Medulla oblongata (tissue), 1 donor: ENCODE measurements around the gene TEDC2.
"Not testable (repeated sequence)": the region's sequence is repeated elsewhere in the genome, so short reads cannot be mapped to it uniquely, and the experiment has no call there.

Experiments used
- DNase-seq: peaks from one replicate; pipeline ENCODE4 v3.0.0-alpha.2; 2015; ENCODE audit errors: extremely low spot score

Gene TEDC2

DNA sequence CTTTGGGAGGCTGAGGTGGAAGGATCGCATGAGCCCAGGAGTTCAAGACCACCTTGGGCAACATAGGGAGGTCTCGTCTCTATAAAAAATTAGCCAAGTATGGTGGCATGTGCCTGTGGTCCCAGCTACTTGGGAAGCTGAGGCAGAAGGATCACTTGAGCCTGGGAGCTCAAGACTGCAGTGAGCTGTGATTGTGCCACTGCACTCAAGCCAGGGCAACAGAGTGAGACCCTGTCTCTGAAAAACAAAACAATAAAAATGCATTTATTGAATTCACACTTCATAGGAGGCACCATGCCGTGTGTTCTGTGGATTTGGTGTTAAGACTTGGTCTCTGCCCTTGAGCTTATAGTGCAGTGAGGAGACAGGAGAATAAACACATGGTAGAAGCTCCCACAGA, 17.4 kb downstream of the TEDC2 start:
- DNase-seq = no peak

DNA sequence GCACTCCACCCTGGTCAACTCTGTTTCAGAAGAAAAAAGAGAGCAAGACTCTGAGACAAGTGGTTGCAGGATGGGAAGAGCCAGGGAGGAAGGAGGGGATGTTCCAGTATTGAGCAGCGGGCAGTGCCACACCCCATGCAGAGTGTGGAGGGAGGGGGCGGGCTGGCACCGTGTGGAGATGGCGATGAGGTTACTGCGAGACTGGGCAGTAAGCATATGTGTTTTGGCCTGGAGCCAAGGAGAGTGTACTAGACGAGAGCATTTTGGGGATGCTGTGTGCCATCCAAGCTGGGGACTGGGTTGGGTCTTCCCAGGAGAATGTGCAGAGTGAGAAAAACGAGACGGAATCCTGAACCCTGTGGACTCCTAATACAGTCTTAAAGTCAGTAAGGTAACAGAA, 18.4 kb downstream of the TEDC2 start:
- no peak for DNase-seq

DNA sequence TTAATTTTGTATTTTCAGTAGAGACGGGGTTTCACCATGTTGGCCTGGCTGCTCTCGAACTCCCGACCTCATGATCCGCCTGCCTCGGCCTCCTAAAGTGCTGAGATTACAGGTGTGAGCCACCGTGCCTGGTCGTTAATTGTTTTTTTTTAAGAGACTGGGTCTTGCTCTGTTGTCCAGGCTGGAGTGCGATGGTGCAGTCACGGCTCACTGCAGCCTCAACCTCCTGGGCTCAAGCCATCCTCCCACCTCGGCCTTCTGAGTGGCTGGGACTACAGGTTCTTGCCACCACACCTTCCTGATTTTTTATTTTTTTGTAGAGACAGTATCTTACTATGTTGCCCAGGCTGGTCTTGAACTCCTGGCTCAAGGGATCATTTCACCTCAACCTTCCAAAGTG, 20.1 kb downstream of the TEDC2 start:
- DNase-seq = not testable (repeated sequence)

DNA sequence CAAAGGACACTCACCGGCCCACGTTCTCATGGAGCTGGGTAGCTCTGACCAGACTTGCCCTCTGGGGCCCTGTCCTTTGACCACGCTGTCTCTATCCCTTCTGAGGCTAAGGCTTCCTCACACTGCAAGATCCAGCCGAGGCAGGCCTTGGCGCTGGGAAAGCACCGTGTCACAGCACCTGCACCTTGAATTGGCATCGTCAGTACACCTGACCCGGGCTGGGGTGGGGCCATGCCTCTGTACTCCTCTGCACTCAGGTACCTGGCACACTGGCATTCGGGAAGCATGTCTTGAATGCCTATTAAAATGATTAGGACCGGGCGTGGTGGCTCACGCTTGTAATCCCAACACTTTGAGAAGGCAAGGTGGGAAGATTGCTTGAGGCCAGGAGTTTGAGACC, 21.0 kb downstream of the TEDC2 start:
- DNase-seq = no peak

DNA sequence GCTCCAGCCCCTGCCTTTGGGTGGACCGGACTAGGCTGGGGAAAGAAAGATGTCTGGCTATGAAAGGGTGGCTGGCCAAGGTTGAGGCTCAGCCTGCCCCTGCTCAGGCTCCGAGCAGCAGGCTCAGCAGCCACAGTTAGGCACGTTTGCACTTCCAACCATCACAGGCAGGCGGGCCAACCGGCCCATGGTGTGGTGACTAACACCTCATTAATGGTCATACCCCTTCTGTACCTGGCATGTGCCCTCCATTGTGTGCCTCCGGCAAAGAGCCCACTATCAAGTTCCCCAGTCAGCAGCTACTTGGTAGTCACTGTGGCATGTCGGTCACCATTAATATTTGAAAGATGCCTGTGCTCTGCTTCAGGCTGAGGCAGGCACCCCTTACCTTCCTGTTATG, 21.8 kb downstream of the TEDC2 start:
- no peak for DNase-seq

DNA sequence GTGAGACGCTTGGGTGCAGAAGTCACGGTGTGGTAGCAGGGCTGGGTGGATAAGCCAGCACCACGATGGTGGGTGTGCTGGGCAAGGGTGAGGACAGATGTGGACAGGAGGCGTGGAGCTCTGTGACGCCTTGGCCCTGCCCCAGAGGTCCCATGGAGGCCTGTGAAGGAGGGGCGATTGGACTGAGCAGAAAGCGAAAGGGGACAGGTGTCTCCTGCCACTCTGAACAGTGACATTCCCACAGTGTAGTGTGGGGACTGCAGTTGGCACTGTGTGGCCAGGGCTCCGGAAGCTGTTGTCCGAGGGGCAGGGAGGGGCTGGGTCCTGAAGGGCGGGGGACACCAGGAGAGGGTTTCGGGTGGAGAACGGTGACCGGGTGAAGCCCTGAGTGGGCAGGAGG, 22.3 kb downstream of the TEDC2 start:
- no peak for DNase-seq

DNA sequence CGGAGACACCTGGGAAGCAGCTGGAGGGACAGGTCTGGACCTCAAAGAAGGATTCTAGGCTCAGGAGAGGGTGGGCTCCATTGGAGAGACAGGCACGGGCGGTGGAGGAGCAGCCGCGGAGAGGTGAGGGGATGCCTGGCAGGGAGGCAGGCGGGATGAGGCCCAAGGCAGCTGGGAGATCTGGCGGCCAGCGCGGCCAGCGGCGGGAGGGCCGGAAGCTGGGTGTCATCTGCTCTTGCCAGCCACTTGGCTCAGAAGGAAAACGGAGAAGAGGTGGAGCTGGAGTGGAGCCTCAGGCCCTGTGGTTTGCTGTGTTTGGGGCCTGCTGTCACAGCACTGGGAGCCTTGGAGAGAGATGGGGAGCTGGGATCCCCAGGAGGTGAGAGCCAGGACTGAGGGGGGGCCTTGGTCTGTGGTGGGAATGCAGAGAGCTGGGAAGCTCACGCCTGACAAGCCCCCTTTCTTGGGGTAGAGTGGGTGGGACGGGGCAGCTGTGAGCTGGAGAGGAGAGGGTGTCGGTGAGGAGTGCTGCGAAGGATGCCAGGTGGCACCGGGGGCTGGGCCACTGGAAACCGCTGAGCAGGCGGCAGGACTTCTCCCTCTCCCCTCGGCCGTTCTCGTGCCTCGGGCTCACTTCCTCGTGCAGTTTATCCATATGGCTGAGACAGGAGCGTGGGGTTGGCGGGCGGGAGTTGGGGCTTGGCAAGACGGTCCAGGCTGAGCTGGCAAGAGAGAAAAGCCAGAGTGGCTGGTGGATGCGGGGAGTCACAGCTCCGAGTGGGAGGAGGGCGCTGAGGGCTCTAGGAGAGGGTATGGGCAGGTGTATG, 23.0 kb downstream of the TEDC2 start:
- peak; percentile 69 for DNase-seq

DNA sequence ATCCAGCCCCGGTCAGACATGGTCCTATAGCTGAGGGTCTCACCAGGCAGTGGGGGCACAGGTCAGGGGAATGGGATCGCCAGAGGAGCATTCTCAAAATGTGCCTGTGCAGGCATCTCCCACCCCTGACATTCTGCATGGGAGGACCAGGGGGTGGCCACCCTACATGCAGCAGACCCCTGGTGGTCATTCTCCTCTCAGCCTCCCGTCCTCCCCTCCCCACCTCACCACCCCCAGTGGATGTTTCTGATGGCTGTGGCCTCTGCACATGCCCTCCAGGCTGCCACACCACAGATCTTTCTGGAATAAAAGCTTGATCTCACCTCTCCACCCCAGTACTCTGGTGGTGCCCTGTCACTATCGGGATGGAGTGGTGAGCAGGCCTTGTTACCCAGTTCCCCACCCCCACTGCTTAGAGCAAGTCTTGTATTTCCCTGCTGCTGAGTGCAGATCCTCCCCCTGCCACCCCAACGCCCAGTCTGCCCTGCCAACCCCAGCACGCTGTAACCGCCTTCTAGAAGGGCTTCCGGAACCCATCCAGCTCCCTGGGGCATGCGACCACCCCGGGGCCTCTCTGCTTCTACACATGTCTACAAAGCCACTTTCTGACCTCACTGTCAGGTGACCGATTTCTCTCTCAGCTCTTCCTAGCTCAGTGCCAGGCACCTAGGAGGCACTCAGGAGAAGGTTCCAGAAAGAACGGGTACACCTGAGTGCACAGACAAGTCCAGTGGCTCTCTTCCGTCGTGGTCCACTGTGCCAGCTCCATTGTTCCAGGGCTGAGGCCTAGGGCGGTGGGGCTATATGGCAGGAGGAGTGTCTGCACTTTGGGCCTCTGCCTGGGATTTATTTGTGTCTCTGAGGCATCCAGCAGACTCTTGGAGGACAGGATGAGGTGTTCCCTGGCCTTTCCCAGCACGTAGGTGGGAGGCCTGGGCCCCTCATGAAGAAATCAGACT, 24.3 kb downstream of the TEDC2 start:
- DNase-seq = no peak

DNA sequence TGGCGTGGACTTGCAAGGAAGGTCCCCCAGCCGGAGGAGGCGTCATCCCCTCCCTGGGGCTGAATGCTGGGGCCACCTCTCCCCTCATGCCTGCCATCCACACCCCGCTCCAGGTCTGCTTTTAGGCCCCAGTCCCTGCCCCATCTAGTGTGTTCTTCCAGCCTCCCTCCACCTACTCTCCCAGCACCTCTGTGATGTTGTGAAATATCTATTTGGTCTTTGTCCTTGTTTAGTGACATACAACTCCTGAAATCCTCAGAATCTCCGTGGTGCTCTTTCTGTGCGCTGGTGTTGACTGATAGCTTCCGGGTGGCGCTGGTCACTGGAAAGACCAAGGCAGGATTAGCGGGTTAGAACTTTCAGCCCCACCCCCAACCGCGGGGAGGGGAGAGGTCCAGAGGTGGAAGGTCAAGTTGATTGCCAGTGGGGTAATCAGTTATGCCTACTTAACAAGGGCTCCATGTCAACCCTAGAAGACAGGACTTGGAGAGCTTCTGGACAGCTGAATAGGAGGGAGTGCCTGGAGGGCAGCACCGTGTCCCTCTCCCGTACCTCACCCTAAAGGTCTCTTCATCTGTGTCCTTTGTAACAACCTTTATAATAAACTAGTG, 25.1 kb downstream of the TEDC2 start:
- no peak for DNase-seq

DNA sequence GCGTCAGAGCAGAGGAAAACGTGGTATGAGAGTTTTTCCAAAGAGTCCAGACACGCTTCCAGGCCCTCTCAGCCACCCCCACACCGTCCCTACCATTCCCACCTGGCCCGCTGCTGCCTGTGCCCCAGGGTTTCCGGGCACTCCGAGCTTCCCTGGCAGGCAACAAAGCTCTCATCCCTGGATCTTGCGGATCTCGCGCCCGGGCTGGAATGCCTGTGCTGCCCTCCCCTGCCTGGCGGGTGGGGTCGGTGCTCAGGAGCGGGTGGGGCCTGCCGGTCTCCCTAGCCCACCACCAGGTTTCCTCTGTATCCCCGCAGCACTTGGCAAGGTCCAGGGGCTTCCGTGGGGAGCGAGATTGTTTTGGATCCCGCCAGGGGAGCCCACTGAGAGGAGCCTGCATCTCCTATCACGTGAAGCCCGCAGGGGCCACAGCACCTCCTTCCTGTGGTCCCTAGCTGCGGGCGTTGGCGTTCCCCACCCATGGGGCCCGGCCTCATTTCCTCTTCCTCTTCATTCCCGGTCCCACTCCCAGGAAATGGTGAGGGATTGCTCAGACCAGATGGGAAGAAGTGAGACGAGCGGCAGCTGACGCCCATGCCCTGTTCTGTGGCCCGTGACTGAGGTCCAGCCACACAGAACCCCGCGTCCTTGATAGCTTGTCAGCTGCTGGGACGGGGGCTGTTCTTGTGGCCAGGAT, 26.1 kb downstream of the TEDC2 start:
- no peak for DNase-seq

DNA sequence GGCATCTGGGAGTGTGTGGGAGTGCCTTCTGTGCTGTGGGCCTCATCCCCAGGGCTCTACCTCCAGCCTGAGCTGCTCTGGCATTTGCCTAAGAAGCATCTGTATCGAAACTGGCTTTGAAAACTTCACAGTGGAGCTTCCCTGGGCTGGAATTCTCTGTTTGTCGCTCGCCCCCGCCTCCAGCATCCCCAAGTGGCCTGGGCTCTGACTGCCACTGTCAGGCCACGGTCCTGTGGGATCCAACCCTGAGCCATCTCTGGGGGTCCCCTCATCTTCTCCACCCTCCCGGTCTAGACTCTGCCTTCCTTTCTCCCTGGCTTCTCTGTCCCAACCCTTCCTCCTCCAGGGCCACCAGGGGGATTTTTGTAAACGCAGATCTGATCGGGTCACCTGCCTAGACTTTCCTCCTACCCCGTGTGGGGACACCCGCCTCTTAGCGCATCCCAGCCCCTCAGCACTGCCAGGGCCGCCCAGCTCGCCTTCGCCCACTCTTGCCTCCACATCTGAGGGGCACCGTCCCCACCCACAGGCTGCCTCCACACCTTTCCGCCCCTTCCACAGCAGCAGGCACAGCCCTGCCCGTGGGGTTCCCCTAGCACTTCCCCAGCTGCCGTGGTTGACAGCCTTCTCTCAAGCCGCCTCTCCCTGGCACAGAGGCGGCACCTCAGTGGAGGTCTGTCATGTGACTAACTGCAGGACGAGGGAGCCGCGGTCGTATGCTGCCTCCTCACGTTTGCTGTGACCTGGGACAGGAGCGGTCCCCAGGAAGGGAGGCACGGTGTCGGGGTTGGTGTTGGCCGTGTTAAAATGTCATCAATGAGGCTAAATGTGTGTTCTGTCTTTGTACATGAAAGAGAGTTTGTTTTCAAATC, 27.0 kb downstream of the TEDC2 start:
- DNase-seq = peak; percentile 67

DNA sequence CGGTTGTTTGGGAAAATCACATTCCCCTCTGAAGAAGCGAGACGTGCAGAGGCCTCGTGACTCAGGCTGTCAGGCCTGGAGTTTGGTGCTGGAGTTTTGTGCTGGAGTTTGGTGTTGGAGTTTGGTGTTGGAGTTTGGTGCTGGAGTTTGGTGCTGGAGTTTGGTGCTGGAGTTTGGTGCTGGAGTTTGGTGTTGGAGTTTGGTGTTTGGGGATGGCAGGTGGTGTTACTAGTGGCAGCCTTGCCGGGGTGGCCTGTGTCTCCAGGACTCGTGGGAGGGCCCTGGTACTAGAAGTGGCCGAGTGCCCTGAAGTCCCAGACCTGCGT, 27.6 kb downstream of the TEDC2 start:
- no peak for DNase-seq

DNA sequence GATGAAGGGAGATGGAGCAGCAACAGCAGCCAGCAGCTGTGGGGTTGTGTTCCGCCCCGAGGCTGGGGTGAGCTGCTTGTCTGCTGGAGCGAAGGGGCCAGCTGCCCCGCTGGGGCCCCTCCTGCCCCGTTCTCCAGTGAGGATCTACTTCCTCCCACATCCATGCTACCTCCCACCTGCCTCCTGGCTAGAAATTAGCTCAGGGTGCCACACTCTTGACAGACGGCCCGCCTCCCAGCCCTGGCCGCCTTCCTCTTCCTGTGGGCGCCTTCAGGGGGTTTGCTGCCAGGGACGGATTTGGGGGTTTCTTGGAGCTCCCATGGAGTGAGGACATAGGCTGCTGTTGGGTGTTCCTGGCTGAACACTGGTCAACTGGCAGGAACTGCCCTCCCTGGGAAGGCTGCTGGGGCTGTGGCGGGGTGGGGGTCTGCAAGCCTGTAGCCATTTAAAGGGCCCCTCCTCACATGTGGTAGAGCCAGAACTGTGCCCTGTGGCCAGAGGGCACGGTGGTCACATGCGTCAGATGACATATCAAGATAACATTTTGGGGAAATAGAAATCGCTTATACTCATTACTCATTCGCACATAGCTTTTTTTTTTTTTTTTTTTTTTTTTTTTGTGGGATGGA, 28.1 kb downstream of the TEDC2 start:
- no peak for DNase-seq

DNA sequence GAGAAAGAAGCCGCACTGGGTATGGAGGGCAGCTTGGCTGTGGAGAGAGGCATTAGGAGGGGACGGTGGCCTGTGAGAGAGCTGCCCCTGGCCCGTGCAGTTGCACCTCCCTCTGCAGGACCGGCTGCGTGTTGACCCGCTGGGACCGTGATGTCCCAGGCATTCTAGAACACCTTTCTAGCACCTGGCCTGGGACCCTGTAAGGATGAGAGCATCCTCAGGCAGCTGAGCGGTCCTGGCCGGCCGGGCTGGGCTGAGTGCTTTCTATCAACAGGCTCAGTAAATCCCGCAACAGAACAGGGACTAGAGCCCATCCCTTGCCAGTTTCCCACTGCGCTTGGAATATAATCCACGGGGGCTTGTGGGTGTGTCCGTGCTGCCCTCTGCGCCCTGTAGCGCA, 29.7 kb downstream of the TEDC2 start:
- DNase-seq = no peak

DNA sequence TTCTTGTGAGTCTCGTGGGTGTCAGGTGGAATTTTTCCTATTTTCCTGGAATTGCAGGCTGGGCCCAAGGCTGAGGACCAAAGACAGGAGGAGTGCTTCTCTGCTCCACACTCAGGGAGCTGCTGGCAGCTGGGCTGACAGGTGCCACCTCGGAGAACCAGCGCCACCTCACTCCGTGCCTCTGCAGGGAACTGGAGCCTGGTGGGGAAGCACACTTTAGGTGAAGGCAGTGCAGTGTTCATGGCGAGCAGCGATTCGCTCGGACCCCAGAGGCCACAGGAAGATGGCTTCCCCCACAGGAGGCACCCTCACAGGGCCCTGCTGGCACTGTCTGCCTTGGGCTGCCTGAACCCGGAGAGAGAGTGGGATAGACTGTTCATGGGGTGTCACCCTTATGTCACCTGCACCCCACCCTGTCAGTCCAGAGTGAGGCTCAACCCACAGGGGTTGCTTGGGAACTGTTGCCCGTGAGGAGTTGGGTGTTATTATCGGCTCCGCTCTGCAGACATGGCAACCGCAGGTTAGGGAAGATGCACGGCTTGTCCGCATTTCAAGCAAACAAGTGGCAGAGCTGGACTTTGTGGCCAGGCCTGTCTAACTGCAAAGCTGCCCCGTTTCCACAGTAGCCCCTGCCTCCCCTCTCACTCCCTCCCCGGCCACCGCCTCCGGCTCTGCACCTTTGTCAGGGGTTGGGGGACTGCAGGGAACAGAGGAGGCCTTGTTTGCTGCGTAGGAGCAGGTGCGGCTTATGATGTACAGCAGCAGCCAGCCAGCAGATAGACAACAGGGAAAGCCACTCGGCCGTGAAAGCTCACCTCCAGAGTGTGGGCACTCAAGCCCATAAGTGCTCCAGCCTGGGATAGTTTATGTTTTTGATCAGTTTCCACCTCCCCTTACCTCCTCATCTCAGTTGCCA, 30.5 kb downstream of the TEDC2 start:
- DNase-seq = no peak

DNA sequence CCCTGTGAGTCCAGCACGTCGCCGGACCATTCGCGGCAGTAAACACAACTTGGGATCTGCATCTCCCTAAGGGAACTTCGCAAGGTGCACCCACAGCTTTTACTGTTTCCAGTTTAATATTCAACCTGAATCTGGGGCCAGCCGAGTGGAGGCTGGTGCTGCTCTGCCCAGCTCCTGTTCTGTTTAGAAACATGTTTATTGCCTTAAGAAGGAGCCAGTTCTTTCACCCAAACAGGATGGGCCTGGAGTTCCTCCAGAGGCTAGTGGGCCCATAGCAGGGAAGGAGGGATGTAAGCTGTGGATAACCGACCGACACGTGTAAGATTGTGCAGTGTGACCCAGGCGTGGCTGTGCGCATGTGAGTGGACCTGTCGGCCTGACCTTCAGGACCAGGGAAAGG, 32.4 kb downstream of the TEDC2 start:
- no peak for DNase-seq

DNA sequence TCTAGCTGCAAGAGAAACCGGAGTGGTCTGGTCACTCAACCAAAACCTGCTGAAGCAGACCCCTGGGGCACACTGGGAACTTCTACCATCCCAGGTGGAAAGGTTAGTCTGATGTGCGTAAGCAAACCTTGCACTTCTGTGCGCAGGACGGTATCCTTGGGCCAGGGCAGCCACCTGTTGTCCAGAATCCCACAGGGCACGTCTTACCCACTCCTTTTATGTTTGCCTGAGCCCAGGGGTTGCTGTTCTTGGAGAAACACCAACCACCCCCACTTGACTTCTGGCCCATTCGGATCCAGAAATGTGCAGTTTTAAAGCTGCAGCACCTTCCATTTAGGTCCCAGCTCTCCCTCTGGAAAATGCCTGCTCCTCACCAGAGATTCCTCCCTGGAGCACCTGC, 33.7 kb downstream of the TEDC2 start:
- no peak for DNase-seq

DNA sequence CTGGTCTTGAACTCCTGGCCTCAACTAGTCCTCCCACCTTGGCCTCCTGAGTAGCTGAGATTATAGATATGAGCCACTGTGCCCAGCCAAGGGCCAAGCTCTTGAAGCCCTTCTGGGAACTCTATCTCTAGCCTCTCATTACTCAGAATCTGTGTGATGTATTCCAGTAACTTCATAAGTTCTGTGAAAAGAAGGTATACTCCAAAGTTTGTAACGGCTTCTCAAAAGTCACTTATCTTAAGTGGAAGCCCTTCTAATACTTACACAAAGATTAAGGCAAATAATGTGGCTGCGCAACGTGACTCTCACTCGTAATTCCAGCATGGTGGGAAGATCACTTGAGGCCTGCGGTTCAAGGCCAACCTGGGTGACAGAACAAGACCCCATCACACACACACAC, 34.7 kb downstream of the TEDC2 start:
- no peak for DNase-seq

DNA sequence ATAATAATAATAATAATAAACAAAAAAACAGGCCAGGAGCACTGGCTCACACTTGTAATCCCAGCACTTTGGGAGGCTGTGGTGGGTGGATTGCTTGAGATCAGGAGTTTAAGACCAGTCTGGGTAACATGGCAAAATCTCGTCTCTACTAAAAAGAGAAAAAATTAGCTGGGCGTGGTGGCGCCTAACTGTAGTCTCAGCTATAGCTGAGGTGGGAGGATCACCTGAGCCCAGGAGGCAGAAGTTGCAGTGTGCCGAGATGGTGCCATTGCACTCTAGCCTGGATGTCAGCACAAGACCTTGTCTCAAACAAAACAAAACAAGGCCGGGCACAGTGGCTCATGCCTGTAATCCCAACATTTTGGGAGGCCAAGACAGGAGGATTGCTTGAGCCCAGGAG, 35.1 kb downstream of the TEDC2 start:
- no peak for DNase-seq
